SK-N-MC (cell line): ENCODE measurements around the gene TBC1D12.
"Not testable (repeated sequence)": the region's sequence is repeated elsewhere in the genome, so short reads cannot be mapped to it uniquely, and the experiment has no call there.

Experiments
- DNase-seq: peaks from one replicate; pipeline ENCODE4 v3.0.0-alpha.2; 2011; ENCODE audit warnings: low read depth, low spot score
- H3K27ac ChIP-seq: fragments of 200-600 bp; sonication (generic); 2 replicates; pipeline ENCODE4 v1.5.1; 2016; ENCODE audit warnings: mixed run types
- H3K36me3 ChIP-seq: fragments of 200-600 bp; sonication (generic); 2 replicates; pipeline ENCODE4 v1.6.1; 2017; ENCODE audit warnings: antibody characterized with exemption, low read length, mixed read lengths; ENCODE audit not compliant: insufficient read depth
- H3K4me3 ChIP-seq: fragments of 200-600 bp; sonication (generic); 2 replicates; pipeline ENCODE4 v1.5.1; 2016
- H3K9ac ChIP-seq: fragments of 200-600 bp; sonication (generic); 2 replicates; pipeline ENCODE4 v1.8.0; 2017; ENCODE audit warnings: mixed run types, mixed read lengths; ENCODE audit not compliant: insufficient read length
- H3K9me3 ChIP-seq: fragments of 200-600 bp; sonication (generic); 2 replicates; pipeline ENCODE4 v1.6.1; 2017; ENCODE audit warnings: low read depth, mild to moderate bottlenecking, antibody characterized with exemption, low read length, moderate library complexity, mixed read lengths
- EZH2 ChIP-seq: fragments of 200-600 bp; sonication (generic); IDR thresholded peaks from one replicate; pipeline ENCODE4 v1.6.1; 2017; ENCODE audit warnings: antibody characterized with exemption
- FOXP2 ChIP-seq: optimal IDR thresholded peaks from 2 replicates; pipeline ENCODE3; 2011; ENCODE audit warnings: mild to moderate bottlenecking, moderate library complexity; ENCODE audit not compliant: insufficient read depth; ENCODE audit errors: extremely low read length, control extremely low read depth
- POLR2AphosphoS5 ChIP-seq: IDR thresholded peaks from 2 replicates; pipeline ENCODE4 v1.6.1; 2012; ENCODE audit warnings: mild to moderate bottlenecking, low read depth, low read length, borderline replicate concordance

The TBC1D12 gene

GRCh38 chr10:94366382-94366781 lies 36.0 kb upstream of the TBC1D12 start:
- H3K9me3 ChIP-seq = no peaks in the 10 kb centered on the region
- TF ChIP-seq EZH2 (no peak), POLR2AphosphoS5 (no peak), FOXP2 (no peak)
- no peak overlapping the region for H3K27ac ChIP-seq
- no peak for DNase-seq
- no peaks in the 10 kb centered on the region for H3K36me3 ChIP-seq
- no peak overlapping the region for H3K9ac ChIP-seq
- no peak overlapping the region for H3K4me3 ChIP-seq

DNA sequence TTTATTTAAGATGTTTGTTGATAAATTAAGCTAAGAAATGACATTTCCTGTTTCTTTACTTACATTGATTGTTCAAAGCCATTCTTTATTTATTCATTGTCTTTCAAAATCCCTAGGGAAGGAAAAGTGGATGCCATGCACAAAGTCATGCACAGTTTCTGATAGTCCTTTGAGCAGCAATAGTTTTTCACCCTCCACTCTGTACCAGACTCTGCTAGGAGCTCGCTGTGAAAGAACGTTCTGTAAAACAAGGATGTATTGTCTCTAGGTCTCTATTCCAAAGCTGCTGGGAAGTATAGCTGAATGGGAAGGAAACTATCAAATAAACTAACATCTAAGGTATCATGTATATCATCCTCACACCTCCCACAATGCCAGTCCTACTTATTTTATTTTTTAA lies 31.8 kb upstream of the TBC1D12 start:
- Histone ChIP-seq H3K4me3 (no peak overlapping the region), H3K27ac (no peak overlapping the region), H3K9me3 (no peaks in the 10 kb centered on the region), H3K9ac (no peak overlapping the region), H3K36me3 (no peaks in the 10 kb centered on the region)
- TF ChIP-seq EZH2 (no peak), POLR2AphosphoS5 (no peak), FOXP2 (no peak)
- DNase-seq = no peak

- Histone ChIP-seq H3K36me3 (no peaks in the 10 kb centered on the region), H3K4me3 (no peak overlapping the region), H3K9ac (no peak overlapping the region), H3K9me3 (no peaks in the 10 kb centered on the region), H3K27ac (no peak overlapping the region)
- TF ChIP-seq POLR2AphosphoS5 (no peak), FOXP2 (no peak), EZH2 (no peak)
- DNase-seq = no peak
Measured at GRCh38 chr10:94375374-94375773, 27.0 kb upstream of the TBC1D12 start.

DNA sequence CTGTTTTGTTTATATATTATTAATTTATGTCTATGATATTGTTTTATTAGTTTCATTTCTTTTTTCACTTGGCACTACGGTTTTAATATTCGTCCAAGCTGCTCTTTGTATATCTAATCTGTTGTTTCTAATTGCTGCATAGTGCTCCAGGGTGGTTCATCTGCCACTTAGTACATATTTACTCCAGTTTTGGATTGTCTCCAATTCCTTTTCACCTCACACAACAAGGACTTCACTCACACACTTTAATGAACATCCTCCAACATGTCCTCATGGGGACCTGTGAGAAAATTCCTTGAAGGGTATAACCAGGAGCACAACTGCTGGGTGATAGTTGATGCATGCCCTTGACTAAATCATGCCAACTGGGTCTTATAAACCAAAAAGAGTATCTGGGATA lies 25.5 kb upstream of the TBC1D12 start:
- Histone ChIP-seq H3K27ac (no peak overlapping the region), H3K4me3 (no peak overlapping the region), H3K9me3 (no peaks in the 10 kb centered on the region), H3K9ac (no peak overlapping the region), H3K36me3 (no peaks in the 10 kb centered on the region)
- DNase-seq = no peak
- no peak for TF ChIP-seq EZH2

DNA sequence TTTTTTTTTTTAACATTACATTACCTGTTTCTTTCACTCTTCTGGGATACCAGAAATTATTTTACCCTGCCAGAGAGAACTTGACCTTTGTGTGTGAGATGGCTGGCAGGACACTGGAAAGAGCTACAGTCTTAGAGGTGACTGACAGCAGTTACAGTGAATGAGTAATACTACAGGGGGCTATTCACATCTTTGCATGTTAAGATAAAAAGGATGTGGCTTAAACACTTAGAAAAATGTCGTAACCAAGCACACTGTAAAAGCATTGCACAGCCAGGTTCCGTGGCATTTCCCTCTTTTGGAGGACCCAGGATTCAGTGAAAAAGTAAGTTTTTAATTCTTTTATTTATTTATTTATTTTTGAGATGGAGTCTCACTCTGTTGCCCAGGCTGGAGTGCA lies 18.8 kb upstream of the TBC1D12 start:
- no peak for DNase-seq
- no peaks in the 10 kb centered on the region for H3K9me3 ChIP-seq
- no peak for TF ChIP-seq FOXP2
- TF ChIP-seq POLR2AphosphoS5 = no peak
- TF ChIP-seq EZH2 = no peak

GRCh38 chr10:94385733-94386132 lies 16.6 kb upstream of the TBC1D12 start:
- DNase-seq, H3K9me3 ChIP-seq, H3K36me3 ChIP-seq, H3K9ac ChIP-seq, H3K27ac ChIP-seq, H3K4me3 ChIP-seq: not testable (repeated sequence)

More for the DNA sequence above, 18.8 kb upstream of the TBC1D12 start:
- Histone ChIP-seq H3K4me3 (no peak overlapping the region), H3K9ac (no peak overlapping the region), H3K27ac (no peak overlapping the region), H3K36me3 (no peaks in the 10 kb centered on the region)

DNA sequence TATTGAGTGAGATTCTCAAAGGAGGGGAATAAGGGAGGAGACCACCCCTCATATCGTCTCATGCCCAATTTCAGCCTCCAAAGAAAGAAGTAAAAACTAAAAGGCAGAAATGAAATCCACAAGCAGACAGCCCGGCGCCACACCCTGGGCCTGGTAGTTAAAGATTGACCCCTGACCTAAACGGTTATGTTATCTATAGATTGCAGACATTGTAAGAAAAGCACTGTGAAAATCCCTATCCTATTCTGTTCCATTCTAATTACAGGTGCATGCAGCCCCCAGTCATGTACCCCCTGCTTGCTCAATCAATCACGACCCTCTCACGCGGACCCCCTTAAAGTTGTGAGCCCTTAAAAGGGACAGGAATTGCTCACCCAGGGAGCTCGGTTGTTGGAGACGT lies 10.2 kb upstream of the TBC1D12 start:
- DNase-seq, H3K36me3 ChIP-seq, H3K9me3 ChIP-seq, H3K9ac ChIP-seq, H3K27ac ChIP-seq, H3K4me3 ChIP-seq: not testable (repeated sequence)

GRCh38 chr10:94397549-94398370 lies 4.6 kb upstream of the TBC1D12 start:
- peak overlapping the region; percentile 36; the same call in 1 of the 2 replicates for H3K27ac ChIP-seq
- no peak for DNase-seq
- H3K36me3 ChIP-seq = no peaks in the 10 kb centered on the region
- H3K4me3 ChIP-seq = no peak overlapping the region
- TF ChIP-seq FOXP2 (no peak), POLR2AphosphoS5 (no peak), EZH2 (no peak)
- H3K9me3 ChIP-seq = no peaks in the 10 kb centered on the region
- no peak overlapping the region for H3K9ac ChIP-seq

DNA sequence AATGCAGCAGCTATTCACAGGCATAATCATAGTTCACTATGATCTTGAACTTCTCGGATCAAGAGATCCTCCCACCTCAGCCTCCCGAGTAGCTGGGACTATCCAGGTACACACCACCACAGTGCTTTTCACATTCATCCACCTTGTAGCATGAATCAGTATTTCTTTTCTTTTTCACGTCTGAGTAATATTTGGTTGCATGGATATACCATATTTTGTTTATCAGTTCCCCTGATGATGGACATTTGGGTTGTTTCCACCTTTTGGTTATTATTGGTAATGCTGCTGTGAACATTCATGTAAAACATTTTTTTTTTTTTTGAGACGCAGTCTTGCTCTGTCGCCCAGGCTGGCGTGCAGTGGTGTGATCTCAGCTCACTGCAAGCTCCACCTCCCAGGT lies 3.6 kb upstream of the TBC1D12 start:
- H3K36me3 ChIP-seq = no peaks in the 10 kb centered on the region
- no peak overlapping the region for H3K4me3 ChIP-seq
- no peak for TF ChIP-seq FOXP2
- TF ChIP-seq EZH2 = no peak
- TF ChIP-seq POLR2AphosphoS5 = no peak
- no peaks in the 10 kb centered on the region for H3K9me3 ChIP-seq
- no peak for DNase-seq
- no peak overlapping the region for H3K9ac ChIP-seq
- no peak overlapping the region for H3K27ac ChIP-seq
